Testis (tissue), 3 donors: ENCODE data around the gene FRAS1. TPM values are rescaled to one million over a fixed set of nuclear protein-coding genes. Genes with fewer than 3 reads are reported as not detected.

ENCODE experiments used
- DNase-seq: peaks from one replicate; pipeline ENCODE4 v3.0.0-alpha.2; 2019
- H3K27ac ChIP-seq, 2 donors: fragments of 200-600 bp; sonication (generic); one replicate each; pipeline ENCODE4 v1.5.1; 2019
- H3K27me3 ChIP-seq: fragments of 200-600 bp; sonication (generic); one replicate; pipeline ENCODE4 v1.5.1; 2019
- H3K36me3 ChIP-seq: fragments of 200-600 bp; sonication (generic); one replicate; pipeline ENCODE4 v1.5.1; 2017; ENCODE audit warnings: low read depth; ENCODE audit errors: missing control alignments
- H3K4me1 ChIP-seq: fragments of 200-600 bp; sonication (generic); one replicate; pipeline ENCODE4 v1.5.1; 2019
- H3K4me3 ChIP-seq, 2 donors: fragments of 200-600 bp; sonication (generic); one replicate each; pipeline ENCODE4 v1.5.1; 2017 to 2019
- H3K9me3 ChIP-seq: fragments of 200-600 bp; sonication (generic); one replicate; pipeline ENCODE4 v1.5.1; 2017
- CTCF ChIP-seq, 3 experiments: fragments of 450-650 bp in 2 of 3; fragments of 200-600 bp in 1 of 3; sonication (generic) in 1 of 3; IDR thresholded peaks; one replicate each; pipeline ENCODE4 v1.5.1; 2016 to 2019; ENCODE audit warnings: antibody characterized with exemption in 3 of 3, mild to moderate bottlenecking in 2 of 3, moderate library complexity in 1 of 3
- POLR2A ChIP-seq: fragments of 450-650 bp; IDR thresholded peaks from one replicate; pipeline ENCODE4 v1.6.1; 2017; ENCODE audit warnings: antibody characterized with exemption, mild to moderate bottlenecking, moderate library complexity
- WGBS, 2 donors: methylation state at CpG; one replicate each; pipeline ENCODE4 v1.1.5; 2018; 5-methylcytosine and 5-hydroxymethylcytosine counted together
- intact Hi-C: fragments of 100-400 bp; cut with DNase I; formaldehyde crosslinking; loops from one replicate; pipeline ENCODE4 v1.15.1; 2023; ENCODE audit warnings: low total_unique reads
- polyA plus RNA-seq: library from polyadenylated mRNA; stranded (reverse); fragments of 350-450 nt; fragmentation: Illumina TruSeq; extraction: RNeasy Lipid Tissue Mini Kit (QIAGEN cat#74804); gene quantifications from one replicate; pipeline ENCODE4 v1.2.3, GENCODE V29; 2014; ENCODE audit warnings: low read depth, low replicate concordance; ENCODE audit not compliant: insufficient read depth
- total RNA-seq, 2 donors: library from RNA; depleted of rRNA; stranded (reverse); fragments of >200 nt; gene quantifications; one replicate each; pipeline ENCODE4 v1.2.3, GENCODE V29; 2016

Gene FRAS1
- total and polyA plus RNA-seq, 3 donors from 2014 or later, result 2.2 to 3.7 (median 3.5) TPM

- 93 to 95% methylated on average over 2 of the region's 2 CpGs for WGBS, 2 donors
- Histone ChIP-seq H3K27ac (no peak overlapping the region), H3K4me3 (no peak overlapping the region), H3K4me1 (no peaks in the 10 kb centered on the region), H3K9me3 (no peaks in the 10 kb centered on the region), H3K27me3 (no peaks in the 10 kb centered on the region), H3K36me3 (no peaks in the 10 kb centered on the region)
- intact Hi-C loops, result no loop called here
- DNase-seq, result no peak
- TF ChIP-seq POLR2A, result no peak
- no peak for TF ChIP-seq CTCF (IDR thresholded peaks at IDR 0.05)
Observed at GRCh38 chr4:78312989-78313753, 256.0 kb downstream of the FRAS1 start.

- Histone ChIP-seq H3K27me3 (no peaks in the 10 kb centered on the region), H3K9me3 (no peaks in the 10 kb centered on the region), H3K27ac (no peak overlapping the region), H3K36me3 (no peaks in the 10 kb centered on the region), H3K4me3 (no peak overlapping the region), H3K4me1 (no peaks in the 10 kb centered on the region)
- intact Hi-C loops, result no loop called here
- no peak for DNase-seq
- TF ChIP-seq CTCF (IDR thresholded peaks at IDR 0.05) (no peak), POLR2A (no peak)
Observed at GRCh38 chr4:78313754-78314120, 256.6 kb downstream of the FRAS1 start.

GRCh38 chr4:78318126-78318525 is 261.0 kb downstream of the FRAS1 start:
- WGBS, 2 donors, result 74 to 77% methylated on average over 1 of the region's 1 CpG
- no peak overlapping the region for H3K4me3 ChIP-seq
- H3K27ac ChIP-seq, result no peak overlapping the region
- no peaks in the 10 kb centered on the region for H3K4me1 ChIP-seq
- H3K36me3 ChIP-seq, result no peaks in the 10 kb centered on the region
- TF ChIP-seq POLR2A (no peak), CTCF (IDR thresholded peaks at IDR 0.05) (no peak)
- intact Hi-C loops, result no loop called here
- no peaks in the 10 kb centered on the region for H3K27me3 ChIP-seq
- H3K9me3 ChIP-seq, result no peaks in the 10 kb centered on the region
- DNase-seq, result no peak

DNA sequence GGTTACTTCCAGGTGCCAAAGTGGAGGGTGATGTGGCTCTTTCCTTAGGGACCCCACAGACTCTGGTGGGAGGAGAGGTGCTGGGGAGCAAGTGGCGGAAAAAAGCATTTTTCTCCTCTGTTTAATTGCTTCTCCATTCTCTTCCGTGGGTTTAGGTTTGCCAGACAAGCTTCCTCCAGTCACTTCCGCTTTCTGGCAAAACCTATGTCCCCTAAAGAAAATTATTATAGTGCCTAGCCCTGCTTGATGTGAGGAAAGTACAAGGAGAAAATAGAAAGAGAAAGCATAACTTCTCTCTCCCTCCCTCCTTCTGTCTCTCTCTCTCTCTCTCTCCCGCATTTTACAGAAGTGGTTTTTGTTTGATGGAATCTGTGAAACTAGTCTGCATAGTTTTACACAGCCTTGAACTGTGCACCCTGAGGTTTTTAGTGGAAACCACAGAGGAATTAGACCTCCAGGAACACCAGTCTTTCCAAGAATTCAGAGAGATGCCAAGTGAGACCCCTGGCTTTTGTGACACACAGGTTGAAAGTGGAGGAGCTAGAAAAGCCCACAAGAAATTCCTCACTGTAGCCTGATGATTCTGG is 263.3 kb downstream of the FRAS1 start:
- TF ChIP-seq CTCF (IDR thresholded peaks at IDR 0.05) (no peak), POLR2A (no peak)
- no peak for DNase-seq
- Histone ChIP-seq H3K27me3 (no peaks in the 10 kb centered on the region), H3K27ac (no peak overlapping the region), H3K36me3 (no peaks in the 10 kb centered on the region), H3K9me3 (no peaks in the 10 kb centered on the region), H3K4me1 (no peaks in the 10 kb centered on the region), H3K4me3 (no peak overlapping the region)
- intact Hi-C loops, result no loop called here
- WGBS, 2 donors, result 48 to 58% methylated on average over 4 of the region's 4 CpGs

DNA sequence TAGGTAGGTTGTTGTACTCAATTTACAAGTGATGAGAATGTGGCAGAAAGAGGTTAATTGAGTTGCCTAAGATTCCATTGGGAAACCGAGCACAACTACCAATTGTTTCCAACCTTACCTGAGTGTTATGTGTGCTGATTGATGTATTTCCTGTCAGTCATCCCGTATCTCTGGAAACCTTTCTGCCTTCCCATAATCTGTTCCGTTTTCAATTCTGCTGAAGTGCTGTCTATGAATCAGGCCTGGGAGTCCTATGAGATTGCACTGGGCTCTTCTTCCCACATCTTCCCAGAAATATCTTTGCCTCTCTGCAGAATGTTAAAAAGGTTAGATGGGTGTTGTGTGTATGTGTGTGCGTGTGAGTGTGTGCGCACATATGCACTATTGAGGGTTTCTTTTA is 264.9 kb downstream of the FRAS1 start:
- 90 to 95% methylated on average over 5 of the region's 5 CpGs for WGBS, 2 donors
- intact Hi-C loops, result no loop called here

More for the DNA sequence above, 264.9 kb downstream of the FRAS1 start:
- no peak for DNase-seq
- TF ChIP-seq POLR2A (no peak), CTCF (IDR thresholded peaks at IDR 0.05) (no peak)
- Histone ChIP-seq H3K27ac (no peak overlapping the region), H3K9me3 (no peaks in the 10 kb centered on the region), H3K4me1 (no peaks in the 10 kb centered on the region), H3K36me3 (no peaks in the 10 kb centered on the region), H3K4me3 (no peak overlapping the region), H3K27me3 (no peaks in the 10 kb centered on the region)
